HG03060 (cell line): ENCODE data around the gene FIBCD1.

Experiments used
- ATAC-seq: cut with Tn5 transposase; IDR thresholded peaks from one replicate; pipeline ENCODE4 v1.9.1; 2021; ENCODE audit warnings: low read depth, moderate number of reproducible peaks; ENCODE audit not compliant: unreplicated experiment

The FIBCD1 gene

GRCh38 chr9:130938184-130938651 is 829 bp downstream of the FIBCD1 start:
- no peak for ATAC-seq

- ATAC-seq, result no peak
Measured at GRCh38 chr9:130937146-130938076, 1.6 kb downstream of the FIBCD1 start.

GRCh38 chr9:130936285-130937117 is 2.5 kb downstream of the FIBCD1 start:
- ATAC-seq, result no peak

GRCh38 chr9:130935648-130936271 is 3.3 kb downstream of the FIBCD1 start:
- ATAC-seq, result no peak

GRCh38 chr9:130934702-130935647 is 4.1 kb downstream of the FIBCD1 start:
- no peak for ATAC-seq

- no peak for ATAC-seq
Measured at GRCh38 chr9:130934246-130934645, 4.8 kb downstream of the FIBCD1 start.

- ATAC-seq, result no peak
Measured at GRCh38 chr9:130933114-130934046, 5.7 kb downstream of the FIBCD1 start.

- ATAC-seq, result no peak
Measured at GRCh38 chr9:130932255-130933079, 6.6 kb downstream of the FIBCD1 start.

- ATAC-seq, result peak; percentile 46
Measured at GRCh38 chr9:130931508-130932254, 7.4 kb downstream of the FIBCD1 start.

GRCh38 chr9:130930804-130931349 is 8.2 kb downstream of the FIBCD1 start:
- ATAC-seq, result no peak

- ATAC-seq, result no peak
Measured at GRCh38 chr9:130930132-130930803, 8.8 kb downstream of the FIBCD1 start.

- ATAC-seq, result no peak
Measured at GRCh38 chr9:130929571-130930038, 9.4 kb downstream of the FIBCD1 start.

GRCh38 chr9:130927995-130928900 is 10.8 kb downstream of the FIBCD1 start:
- peak; percentile 34 for ATAC-seq

- ATAC-seq, result no peak
Measured at GRCh38 chr9:130927338-130927737, 11.7 kb downstream of the FIBCD1 start.

GRCh38 chr9:130925050-130925678 is 13.9 kb downstream of the FIBCD1 start:
- no peak for ATAC-seq
